ENCODE measurements around the gene COQ10B. TPM values are rescaled to one million over a fixed set of nuclear protein-coding genes. Genes with fewer than 3 reads are reported as not detected.
"Not testable (repeated sequence)": the region's sequence is repeated elsewhere in the genome, so short reads cannot be mapped to it uniquely, and the experiment has no call there.

The COQ10B gene
- polyA plus RNA-seq (2014; cell fraction: cytosol; rRNA removed) = 9.8 and 12.0 TPM in 2 replicates
- polyA plus RNA-seq (2014; cell fraction: nucleus; rRNA removed) = 1.6 and 3.1 TPM in 2 replicates

DNA sequence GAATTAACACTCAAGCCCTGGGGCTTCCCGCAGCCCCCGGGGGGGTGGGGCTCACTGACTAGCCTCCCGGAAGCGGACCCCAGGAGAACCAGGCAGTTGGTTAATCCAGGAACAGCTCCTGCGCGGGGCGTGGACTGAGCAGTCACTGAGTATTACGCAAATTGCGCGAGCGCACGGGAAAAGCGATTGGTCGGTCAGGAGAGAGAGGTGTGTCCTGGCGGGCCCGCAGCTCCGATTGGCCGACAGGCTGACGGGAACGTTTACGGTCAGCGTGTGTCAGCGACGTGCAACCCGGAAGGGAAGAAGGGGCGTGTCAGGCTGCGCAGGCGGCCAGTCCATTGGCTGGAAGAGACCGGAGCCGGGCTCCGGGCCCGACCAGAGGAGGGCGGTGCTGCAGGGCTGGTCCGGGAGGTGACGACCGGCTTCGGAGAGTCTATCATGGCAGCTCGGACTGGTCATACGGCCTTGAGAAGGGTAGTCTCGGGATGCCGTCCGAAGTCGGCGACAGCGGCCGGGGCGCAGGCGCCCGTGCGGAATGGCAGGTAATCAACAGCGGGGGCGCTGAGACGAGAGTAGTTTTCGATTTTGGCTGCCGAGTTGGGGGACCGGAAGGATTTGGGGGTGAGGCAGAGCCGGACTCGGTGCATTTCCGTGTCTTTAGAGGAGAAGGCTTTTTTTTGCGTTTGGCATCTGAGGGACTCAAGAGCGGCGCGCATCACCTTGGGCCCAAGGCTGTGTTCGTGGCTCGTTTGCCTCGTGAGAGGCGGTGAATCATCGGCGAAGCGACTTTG, at the start of gene COQ10B:
Gene COQ10B, plus strand, starts transcription at position 430 of the 791 bp plus-strand sequence. Its CDS starts 9 bp downstream, at position 439.
- peak; percentile 100 for DNase-seq (ENCODE audit: low spot score)

DNA sequence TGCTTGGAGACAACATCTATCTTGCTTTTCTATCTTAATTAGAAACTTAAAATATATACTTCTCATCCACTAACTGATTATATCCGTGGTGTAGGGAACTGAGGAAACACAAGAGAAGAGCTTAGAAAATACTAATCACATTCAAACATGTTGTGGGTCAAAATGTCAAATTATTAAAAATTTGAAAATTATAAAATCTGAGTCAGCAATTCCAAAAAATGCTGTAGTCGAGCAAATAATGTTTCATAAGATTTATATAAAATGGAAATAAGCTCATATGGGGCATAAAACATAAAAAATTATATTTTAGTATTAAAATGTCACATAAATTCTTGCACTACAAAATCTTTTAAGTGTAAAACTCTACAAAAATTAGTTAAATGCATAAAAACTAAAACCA, 47.8 kb upstream of the COQ10B start:
- no peak for DNase-seq (ENCODE audit: low spot score)

DNA sequence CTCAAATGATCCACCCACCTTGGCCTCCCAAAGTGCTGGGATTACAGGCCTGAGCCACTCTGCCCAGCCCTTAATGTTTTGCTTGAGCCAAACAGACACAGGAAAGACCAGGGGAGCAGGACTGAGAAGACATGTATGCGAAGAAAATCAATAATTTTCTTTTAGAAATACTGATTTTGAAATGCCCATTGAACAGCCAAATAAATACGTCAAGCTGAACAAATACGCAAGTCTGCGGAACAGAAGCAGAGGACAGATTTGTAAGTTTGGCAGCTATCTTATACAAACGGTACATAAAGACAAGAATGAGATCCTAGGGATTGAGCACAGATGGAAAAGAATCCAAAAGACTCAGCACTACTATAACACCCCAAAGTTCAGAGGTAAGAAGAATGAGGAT, 39.3 kb upstream of the COQ10B start:
- DNase-seq (ENCODE audit: low spot score) = no peak

DNA sequence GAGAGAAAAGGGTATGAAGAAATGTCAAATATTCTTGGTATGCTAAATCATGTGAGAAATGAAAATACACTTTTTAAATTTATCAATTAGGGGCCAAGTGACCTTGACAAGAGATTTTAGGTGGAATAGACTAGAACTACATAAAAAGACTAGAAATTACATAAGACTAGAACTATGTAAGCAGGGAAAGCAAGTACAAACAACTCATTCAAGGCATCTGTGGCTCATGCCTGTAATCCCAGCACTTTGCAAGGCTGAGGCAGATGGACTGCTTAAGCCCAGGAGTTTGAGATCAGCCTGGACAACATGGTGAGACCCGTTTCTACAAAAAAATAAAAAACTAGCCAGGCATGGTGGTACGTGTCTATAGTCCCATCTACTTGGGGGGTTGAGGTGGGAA, 38.8 kb upstream of the COQ10B start:
- DNase-seq (ENCODE audit: low spot score) = no peak

DNA sequence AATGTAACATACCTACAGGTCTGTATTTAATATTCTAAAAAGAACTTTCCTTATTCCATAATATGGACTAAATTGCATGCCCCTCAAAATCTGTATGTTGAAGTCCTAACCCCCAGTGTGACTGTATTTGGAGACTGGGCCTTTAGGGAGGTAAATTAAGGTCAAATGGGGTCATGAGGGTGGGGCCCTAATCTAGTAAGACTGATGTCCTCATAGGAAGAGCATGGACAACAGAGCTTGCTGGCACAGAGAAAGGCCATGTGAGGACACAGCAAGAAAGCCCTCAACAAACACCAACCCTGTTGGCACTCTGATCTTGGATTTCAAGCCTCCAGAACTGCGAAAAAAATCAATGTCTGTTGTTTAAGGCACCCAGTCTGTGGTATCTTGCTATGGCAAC, 37.1 kb upstream of the COQ10B start:
- DNase-seq (ENCODE audit: low spot score) = no peak

DNA sequence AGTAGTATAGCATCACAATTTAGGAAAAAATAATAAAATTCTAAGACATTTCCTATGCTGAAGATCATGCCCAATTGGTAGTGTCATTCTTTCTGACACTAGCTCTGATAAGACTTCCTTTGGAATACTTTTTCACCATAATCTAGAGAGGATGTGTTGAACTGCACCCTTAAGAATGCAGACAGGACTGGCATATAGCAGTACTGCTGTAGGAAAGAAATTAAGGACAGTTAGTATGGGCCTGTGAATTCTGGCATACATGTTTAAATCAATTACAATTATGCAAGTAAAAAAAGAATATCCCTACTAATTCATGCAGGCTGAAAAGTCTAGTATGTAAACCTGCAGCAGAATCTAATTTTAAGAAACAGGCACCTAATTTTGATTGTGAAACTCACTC, 33.9 kb upstream of the COQ10B start:
- no peak for DNase-seq (ENCODE audit: low spot score)

DNA sequence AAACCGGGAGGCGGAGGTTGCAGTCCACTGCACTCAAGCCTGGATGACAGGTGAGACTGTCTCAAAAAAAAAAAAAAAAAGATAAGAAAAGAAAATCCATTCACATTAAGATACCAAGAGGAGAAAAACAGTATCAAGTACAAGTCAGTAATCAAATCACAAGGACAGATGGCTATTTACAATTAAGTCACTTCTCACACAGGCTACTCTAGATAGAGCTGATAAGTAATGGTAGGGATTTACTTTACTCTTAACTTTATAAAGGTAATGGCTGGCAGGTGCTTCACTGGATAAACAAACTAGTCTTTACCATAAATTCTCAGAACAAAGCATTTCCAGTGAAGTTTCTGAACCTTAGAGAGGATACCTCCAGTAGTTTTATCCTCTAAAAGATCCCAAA, 30.0 kb upstream of the COQ10B start:
- peak; percentile 89 for DNase-seq (ENCODE audit: low spot score)

DNA sequence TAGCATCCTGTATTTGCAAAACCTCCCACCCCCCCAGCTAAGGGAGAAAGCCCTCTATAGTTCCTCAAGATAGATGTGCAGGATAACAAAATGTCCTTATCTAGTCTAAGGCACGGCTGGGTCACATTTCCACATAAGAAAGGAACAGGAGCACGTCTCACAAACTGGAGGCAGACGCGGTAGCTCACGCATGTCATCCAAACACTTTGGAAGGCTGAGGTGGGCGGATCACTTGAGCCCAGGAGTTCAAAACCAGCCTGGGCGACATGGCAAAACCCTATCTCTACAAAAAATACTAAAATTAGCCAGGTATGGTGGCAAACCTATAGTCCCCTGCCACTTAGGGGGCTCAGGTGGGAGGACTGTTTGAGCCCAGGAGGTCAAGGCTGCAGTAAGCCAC, 27.8 kb upstream of the COQ10B start:
- no peak for DNase-seq (ENCODE audit: low spot score)

DNA sequence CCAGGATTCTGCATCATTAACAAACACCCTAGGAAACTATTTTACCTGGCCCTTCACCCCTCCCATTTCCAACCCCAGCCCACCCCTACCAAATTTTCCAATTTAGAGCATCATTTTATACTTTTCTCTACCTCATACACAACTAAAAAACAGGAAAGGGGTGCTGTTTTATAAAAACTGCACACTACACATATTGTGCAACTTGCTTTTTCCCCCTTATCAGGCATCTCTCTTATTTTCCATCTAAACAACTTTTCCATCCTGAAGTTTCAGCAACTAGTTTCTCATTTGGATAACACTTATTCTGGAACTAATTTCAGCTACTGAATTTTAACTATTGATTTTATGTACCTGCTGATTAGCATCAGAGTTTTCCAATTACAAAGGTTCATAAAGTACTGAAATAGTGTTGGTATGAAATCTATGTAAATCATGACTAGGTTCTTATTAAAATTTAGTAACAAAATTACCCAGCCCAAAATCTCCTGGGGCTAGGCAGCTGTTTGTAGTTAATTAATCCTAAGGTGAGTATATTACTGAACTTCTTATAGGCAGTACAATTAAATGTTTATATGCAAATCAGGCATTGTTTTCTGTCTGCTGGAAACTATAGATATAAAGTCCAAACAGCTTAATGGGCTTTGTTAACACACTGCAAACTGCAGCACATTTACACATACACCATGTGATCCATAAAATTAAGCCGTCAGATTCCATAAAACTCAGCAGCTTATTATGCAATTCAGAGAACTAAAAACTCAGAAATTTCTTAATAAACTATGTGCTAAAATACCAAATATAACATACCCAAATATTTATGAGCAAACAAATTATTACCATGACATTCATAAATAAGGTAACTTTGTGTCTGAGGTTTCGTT, 26.4 kb upstream of the COQ10B start:
- DNase-seq (ENCODE audit: low spot score) = no peak

DNA sequence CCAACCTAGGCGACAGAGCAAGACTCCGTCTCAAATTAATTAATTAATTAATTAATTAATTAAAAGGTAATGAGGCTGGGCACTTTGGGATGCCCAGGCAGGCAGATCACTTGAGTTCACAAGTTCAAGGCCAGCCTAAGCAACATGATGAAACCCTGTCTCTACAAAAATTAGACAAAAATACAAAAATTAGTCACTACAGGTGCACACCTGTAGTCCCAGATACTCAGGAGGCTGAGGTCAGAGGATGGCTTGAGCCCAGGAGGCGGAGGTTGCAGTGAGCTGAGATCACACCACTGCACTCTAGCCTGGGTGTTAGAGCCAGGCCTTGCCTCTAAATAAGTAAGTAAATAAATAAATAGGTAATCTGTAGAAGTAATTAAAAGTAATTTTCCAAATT, 25.4 kb upstream of the COQ10B start:
- DNase-seq (ENCODE audit: low spot score) = no peak

DNA sequence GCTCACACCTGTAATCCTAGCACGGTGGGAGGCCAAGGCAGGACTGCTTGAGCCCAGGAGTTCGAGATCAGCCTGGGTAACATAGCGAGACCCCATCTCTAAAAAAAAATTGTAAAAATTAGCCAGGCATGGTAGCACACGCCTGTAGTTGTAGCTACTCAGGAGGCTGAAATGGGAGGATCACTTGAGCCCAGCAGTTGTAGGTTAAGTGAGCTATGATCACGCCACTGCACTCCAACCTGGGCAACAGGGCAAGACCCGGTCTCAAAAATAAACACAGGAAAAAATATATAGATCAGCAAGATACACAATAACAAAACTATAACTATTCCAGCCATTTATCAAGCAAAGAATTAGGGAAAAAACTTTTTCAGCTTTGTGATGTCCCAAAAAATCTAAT, 21.5 kb upstream of the COQ10B start:
- DNase-seq (ENCODE audit: low spot score) = no peak

DNA sequence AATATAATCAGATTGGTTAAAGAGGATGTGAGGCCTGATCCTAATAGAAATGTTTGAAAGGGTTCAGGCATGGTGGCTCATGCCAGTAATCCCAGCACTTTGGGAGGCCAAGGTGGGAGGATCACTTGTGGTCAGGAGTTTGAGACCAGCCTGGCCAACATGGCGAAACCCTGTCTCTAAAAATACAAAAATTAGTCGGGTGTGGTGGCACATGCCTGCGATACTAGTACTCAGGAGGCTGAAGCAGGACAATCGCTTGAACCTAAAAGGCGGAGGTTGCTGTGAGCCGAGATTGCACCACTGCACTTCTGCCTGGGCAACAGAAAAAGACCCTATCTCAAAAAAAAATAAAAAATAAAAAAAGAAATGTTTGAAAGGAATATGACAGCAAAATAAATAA, 20.8 kb upstream of the COQ10B start:
- DNase-seq (ENCODE audit: low spot score) = not testable (repeated sequence)

DNA sequence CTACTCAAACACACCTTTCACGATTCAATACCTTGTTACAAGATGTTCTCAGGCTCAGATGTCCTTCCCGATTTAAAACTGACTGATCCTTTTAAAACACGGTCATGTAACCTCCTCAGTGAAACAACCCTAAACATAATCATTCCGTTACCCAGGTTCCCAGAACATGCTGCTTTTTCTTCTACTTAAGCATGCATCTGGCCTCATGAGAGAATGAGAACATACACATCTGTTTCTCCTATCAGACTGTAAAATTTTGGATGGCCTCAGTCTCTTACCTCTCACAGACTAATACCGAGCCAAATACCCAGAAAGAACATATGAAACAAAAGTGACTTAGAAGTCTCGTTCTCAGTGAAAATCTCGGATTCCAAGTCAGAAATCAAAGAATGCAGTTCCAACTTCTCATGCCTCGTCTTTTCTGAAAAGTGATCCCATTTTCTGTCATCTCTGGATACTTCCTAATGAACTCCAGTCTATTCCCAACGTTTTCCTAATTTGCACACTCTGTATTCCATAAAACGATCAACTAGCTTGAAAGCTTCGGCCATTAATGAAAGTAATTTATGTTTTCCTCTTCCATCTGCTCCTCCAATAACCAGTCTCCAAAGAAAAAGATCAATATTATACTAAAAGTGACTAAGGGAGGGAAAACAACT, 19.4 kb upstream of the COQ10B start:
- DNase-seq (ENCODE audit: low spot score) = no peak

DNA sequence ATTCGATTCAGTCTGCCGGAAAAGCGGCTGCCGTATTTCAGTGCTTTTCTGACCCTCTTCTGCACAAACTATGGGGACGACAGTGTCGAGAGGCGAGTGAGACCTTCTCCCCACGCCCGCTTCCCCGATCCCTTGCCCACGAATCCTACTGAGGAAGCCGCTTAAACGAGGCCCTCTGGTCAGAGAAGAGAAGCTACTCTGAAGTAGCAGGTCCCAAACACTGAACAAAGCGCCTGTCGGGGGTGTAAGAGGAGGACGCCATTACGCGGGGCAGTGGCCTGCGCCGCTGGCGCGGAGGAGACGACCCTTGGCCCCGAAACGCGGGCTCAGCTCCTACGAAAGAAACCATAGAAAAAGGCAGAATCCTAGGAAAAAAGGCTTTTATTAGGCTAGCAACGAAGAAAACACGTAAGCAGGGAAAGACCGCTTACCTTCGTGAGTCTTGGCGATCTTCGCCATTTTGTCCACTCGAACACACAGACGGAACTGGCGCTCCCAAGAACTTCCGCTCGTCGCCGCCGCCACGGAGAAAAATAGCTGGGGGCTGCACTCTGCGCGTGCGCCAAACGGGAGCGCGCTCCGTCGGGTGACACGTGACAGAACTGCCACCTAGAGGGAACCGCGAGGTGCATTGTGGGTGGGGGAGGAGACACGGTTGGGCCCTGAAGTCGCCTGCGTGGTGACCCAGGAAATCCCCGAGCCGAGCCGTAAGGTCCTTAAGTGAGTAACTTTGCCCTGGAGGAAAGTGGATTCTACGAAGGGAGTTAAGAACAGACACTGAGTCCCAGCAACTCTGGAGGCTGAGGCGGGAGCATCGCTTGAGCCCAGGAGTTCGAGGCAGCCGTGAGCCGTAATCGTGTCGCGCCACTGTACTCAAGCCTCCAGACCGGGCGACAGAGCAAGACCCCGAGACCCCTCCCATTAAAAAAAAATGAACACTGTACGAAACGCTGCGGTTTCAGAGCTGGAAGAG, 18.5 kb upstream of the COQ10B start, which contains the start of gene SF3B1:
Gene SF3B1, minus strand, starts transcription at position 488 of the 973 bp plus-strand sequence. Its CDS starts 29 bp downstream, at position 459.
- peak; percentile 96 for DNase-seq (ENCODE audit: low spot score)

DNA sequence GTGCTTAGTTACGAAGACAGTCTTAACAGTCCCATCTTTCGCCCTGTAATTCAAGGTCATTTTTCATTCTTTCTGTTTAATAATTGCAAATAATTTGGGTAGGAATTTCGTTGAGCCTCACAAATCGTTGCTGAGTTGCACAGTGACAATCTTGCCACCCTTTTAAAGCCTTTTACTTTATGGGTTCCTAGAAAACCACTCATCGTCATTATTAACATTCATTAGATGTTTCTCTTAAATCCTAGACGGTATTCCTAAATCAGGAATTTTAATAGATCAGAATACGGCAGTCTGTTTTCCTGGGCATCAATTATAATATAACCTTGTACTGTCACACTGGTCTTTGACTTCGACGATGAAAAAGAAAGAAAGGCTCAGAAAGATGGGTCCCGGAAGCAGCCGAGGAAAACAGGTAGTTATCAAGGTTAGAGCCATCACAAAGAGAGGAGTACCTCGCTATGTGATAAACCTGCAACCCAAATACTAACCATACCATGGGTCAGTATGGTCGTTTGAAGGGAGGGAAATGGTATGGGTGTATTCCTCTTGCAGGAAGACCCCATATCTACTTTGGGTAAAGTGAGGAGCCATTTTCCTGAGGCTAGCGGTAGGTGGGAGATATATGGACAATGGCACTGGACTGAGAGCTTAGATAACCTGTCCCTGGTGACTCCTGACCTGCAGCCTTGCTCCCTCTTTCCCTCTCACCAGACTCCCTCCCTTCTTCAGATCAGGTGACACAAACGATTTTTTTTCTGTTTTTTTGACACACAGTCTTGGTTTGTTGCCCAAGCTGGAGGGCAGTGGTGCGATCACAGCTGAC, 17.5 kb upstream of the COQ10B start:
- no peak for DNase-seq (ENCODE audit: low spot score)

DNA sequence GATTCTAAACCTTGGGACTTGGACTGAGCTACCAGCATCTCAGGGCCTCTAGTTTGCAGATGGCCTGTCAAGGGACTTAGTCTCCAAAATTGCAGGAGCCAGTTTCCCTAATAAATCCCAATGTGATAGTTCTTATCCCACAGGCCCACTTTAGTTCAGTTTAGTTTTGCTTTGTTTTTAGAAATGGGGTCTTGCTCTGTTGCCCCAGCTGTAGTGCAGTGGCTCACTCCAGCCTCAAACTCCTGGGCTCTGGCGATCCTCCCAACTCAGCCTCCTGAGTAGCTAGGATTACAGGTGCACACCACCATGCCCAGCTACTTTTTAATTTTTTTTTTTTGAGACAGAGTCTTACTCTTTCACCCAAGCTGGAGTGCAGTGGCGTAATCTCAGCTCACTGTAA, 16.0 kb upstream of the COQ10B start:
- DNase-seq (ENCODE audit: low spot score) = no peak

DNA sequence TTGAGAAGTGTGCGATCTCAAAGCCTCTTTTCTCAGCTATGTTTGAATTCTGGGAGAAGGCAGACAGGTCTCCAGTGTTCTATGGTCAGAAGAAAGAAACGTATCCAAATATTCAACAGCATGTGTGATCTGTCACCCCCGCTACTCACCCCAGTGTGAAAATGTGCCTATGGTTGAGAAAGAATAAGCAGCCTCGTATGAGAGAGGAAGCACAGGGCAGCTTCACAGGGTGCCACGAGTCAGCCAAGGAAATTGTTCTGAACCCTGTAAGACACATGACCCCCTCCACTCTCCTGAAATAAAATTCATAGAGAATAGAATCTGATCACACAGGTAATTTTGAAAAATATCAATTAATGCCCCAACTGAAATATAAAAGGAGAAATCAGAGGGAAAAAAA, 10.5 kb upstream of the COQ10B start:
- no peak for DNase-seq (ENCODE audit: low spot score)

DNA sequence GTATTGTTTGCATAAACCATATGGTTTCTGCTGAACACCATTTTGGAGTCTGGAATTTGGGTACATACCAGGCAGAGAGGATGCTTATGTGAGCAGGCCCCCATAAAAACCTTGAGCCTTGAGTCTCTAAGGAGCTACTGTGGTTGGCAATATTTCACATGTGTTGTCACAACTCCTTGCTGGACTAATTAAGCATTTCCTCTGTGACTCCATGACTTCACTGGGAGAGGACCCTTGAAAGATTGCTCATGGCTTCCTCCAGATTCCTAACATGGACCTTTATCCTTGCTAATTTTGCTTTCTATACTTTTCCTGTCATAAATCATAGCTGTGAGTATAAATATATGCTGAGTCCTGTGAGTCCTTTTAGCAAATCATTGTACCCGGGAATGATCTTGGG, 7.6 kb upstream of the COQ10B start:
- DNase-seq (ENCODE audit: low spot score) = no peak

DNA sequence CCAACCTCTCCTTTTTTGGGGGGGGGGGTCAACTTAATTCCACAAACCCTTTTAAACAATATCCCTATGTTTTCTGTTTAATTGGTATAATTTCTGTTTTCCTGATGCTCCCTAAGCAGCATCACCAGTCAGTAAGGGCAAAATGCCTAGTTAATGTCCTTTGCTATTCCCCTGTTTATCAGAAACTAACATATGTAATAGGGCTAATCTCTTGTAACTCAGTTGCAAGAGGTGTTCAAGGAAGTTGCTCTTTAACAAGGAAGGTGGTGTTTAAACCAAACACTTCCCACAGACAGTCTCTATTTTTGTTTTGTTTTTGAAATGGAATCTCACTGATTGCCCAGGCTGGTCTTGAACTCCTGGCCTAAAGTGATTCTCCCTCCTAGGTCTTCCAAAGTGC, 6.5 kb upstream of the COQ10B start:
- no peak for DNase-seq (ENCODE audit: low spot score)

DNA sequence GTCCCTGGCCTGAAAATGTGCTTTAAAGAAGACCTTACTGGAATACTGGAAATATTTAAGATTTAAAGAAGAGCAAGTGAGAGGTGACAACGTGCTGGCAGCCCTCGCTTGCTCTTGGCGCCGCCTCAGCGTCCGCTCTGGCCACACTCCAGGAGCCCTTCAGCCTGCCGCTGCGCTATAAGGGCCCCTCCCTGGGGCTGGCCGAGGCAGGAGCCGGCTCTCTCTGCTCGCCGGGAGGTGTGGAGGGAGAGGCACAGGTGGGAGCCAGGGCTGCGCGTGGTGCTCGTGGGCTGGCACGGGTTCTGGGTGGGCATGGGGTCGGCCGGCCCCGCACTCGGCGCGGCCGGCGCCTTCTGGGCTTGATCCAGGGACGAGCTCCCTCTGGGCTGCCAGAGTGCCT, 2.9 kb upstream of the COQ10B start:
- no peak for DNase-seq (ENCODE audit: low spot score)
